IPS-18a (cell line): ENCODE data around the gene CHRNE.

Experiments used
- H3K27ac ChIP-seq: one replicate; pipeline ENCODE4 v1.5.1; 2013; ENCODE audit warnings: low read length
- H3K27me3 ChIP-seq: one replicate; pipeline ENCODE4 v1.6.1; 2013; ENCODE audit warnings: mild to moderate bottlenecking, low read length; ENCODE audit not compliant: control insufficient read depth, insufficient read depth
- H3K36me3 ChIP-seq: one replicate; pipeline ENCODE4 v1.6.1; 2013; ENCODE audit warnings: low read depth, low read length; ENCODE audit not compliant: control insufficient read depth
- H3K4me1 ChIP-seq: one replicate; pipeline ENCODE4 v1.6.1; 2013; ENCODE audit warnings: low read depth, low read length; ENCODE audit not compliant: control insufficient read depth
- H3K4me3 ChIP-seq: one replicate; pipeline ENCODE4 v1.5.1; 2013; ENCODE audit warnings: low read length
- H3K9ac ChIP-seq: one replicate; pipeline ENCODE4 v1.6.1; 2013; ENCODE audit warnings: mild to moderate bottlenecking, low read length, moderate library complexity
- H3K9me3 ChIP-seq: one replicate; pipeline ENCODE4 v1.6.1; 2013; ENCODE audit warnings: low read depth, low read length; ENCODE audit not compliant: control insufficient read depth

The CHRNE gene

DNA sequence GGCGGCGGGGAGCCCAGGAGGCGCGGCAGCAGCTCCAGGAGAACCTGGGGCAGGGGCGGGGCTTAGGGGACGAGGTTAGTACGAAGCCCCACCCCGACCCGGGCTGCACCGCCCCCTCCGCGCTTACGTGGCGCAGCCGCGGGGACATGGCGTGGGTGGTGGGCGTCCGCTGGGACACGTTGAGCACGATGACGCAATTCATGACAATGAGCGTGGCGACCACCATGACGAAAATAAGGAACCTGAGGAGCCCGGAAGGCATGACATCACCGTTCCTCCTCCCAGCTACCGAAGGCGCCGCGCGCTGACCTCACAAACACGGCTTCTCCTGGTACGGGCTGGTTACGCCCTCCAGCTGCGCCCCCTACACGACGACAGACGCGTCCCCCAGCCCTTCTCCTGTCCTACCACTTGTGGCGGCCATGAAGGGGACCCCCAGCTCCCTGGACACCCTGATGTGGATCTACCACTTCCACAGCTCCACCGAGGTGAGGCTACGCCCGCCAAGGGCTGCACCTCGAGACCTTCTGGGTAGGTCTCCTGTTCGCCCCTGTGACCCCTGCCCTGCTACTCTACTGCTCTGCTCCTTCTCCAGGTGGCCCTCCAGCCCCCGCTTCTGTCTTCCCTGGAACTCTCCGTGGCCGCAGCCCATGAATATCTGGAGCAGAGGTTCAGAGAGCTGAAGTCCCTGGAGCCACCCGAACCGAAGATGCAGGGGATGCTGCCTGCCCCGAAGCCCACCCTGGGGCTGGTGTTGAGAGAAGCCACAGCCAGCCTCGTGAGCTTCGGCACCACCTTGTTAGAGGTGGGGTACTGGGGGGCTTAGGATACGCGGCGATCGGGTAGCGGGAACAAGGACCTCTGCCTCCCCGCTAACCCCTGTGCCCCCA lies 3.3 kb downstream of the CHRNE start, which contains the start of gene C17orf107:
Gene C17orf107, plus strand, starts transcription at position 196 of the 890 bp plus-strand sequence. Its CDS starts 227 bp downstream, at position 423.
- Histone ChIP-seq H3K27me3 (no peaks in the 10 kb centered on the region), H3K4me3 (no peak within 1 kb of the TSS), H3K9ac (no peak within 1 kb of the TSS), H3K36me3 (peaks cover 10% of the 10 kb centered on the region), H3K27ac (no peak within 1 kb of the TSS), H3K4me1 (no peaks in the 10 kb centered on the region), H3K9me3 (no peaks in the 10 kb centered on the region)

- no peak overlapping the region for H3K27ac ChIP-seq
- no peak overlapping the region for H3K9ac ChIP-seq
- no peak overlapping the region for H3K4me3 ChIP-seq
- H3K4me1 ChIP-seq: no peaks in the 10 kb centered on the region
- H3K36me3 ChIP-seq: peaks cover 14% of the 10 kb centered on the region
- H3K9me3 ChIP-seq: no peaks in the 10 kb centered on the region
- H3K27me3 ChIP-seq: no peaks in the 10 kb centered on the region
Observed at GRCh38 chr17:4898927-4899326, 4.0 kb downstream of the CHRNE start.

DNA sequence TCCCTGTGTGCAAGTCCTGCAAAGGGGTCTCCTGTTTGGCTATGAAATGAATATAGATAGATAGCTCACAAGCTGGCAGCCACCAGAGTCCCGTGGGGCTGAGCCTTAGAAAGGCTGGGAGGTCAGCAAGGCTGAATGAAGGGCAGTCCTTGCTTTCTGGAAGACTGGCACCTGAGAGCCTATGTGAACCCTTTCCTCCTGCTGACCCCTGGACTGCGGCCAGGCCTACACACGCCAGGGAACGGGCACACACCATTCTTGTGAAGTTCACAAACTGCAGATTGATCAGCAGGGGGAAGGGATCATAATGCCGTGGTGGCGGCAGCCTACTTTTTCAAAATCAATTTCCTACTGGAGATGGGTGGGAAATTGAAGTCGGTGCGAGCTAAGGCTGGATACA lies 4.5 kb downstream of the CHRNE start:
- Histone ChIP-seq H3K27me3 (no peaks in the 10 kb centered on the region), H3K9ac (no peak overlapping the region), H3K9me3 (no peaks in the 10 kb centered on the region), H3K4me1 (no peaks in the 10 kb centered on the region), H3K36me3 (peaks cover 14% of the 10 kb centered on the region), H3K27ac (no peak overlapping the region), H3K4me3 (no peak overlapping the region)

DNA sequence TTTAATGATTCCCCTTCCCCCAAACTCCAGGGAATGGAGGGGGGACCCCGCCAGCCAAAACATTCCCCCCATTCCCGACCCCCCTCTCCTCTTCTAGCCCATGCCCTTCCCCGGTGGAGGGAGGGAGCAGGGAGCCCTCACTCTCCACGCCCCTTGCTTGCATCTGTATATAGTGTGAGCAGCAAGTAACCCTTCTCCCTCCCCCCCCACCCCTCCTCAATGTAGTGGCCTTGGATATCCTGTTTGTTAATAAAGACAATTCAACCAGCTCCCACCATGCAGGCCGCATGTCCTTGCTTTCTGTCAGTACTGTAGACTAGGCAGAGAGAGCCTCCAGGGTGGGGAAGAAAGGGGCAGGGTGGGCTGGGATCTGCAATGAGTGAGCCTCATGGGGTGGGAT lies 5.1 kb downstream of the CHRNE start:
- Histone ChIP-seq H3K4me1 (no peaks in the 10 kb centered on the region), H3K27ac (no peak overlapping the region), H3K36me3 (peaks cover 14% of the 10 kb centered on the region), H3K4me3 (no peak overlapping the region), H3K27me3 (no peaks in the 10 kb centered on the region), H3K9ac (no peak overlapping the region), H3K9me3 (no peaks in the 10 kb centered on the region)

- no peaks in the 10 kb centered on the region for H3K27me3 ChIP-seq
- no peaks in the 10 kb centered on the region for H3K9me3 ChIP-seq
- H3K36me3 ChIP-seq: peaks cover 14% of the 10 kb centered on the region
- H3K4me1 ChIP-seq: no peaks in the 10 kb centered on the region
- H3K4me3 ChIP-seq: no peak overlapping the region
- H3K9ac ChIP-seq: no peak overlapping the region
- H3K27ac ChIP-seq: no peak overlapping the region
Observed at GRCh38 chr17:4897198-4897687, 5.7 kb downstream of the CHRNE start.

GRCh38 chr17:4896332-4897197 lies 6.3 kb downstream of the CHRNE start:
- H3K27me3 ChIP-seq: no peaks in the 10 kb centered on the region
- no peak overlapping the region for H3K27ac ChIP-seq
- H3K4me3 ChIP-seq: no peak overlapping the region
- H3K9me3 ChIP-seq: no peaks in the 10 kb centered on the region
- no peak overlapping the region for H3K9ac ChIP-seq
- H3K36me3 ChIP-seq: peaks cover 14% of the 10 kb centered on the region
- H3K4me1 ChIP-seq: no peaks in the 10 kb centered on the region

- no peak overlapping the region for H3K27ac ChIP-seq
- H3K27me3 ChIP-seq: no peaks in the 10 kb centered on the region
- H3K4me1 ChIP-seq: no peaks in the 10 kb centered on the region
- H3K9ac ChIP-seq: no peak overlapping the region
- no peaks in the 10 kb centered on the region for H3K9me3 ChIP-seq
- peaks cover 20% of the 10 kb centered on the region for H3K36me3 ChIP-seq
- no peak overlapping the region for H3K4me3 ChIP-seq
Observed at GRCh38 chr17:4895657-4896331, 7.1 kb downstream of the CHRNE start.

- Histone ChIP-seq H3K36me3 (peaks cover 27% of the 10 kb centered on the region), H3K27ac (no peak overlapping the region), H3K9ac (no peak overlapping the region), H3K27me3 (no peaks in the 10 kb centered on the region), H3K9me3 (no peaks in the 10 kb centered on the region), H3K4me1 (no peaks in the 10 kb centered on the region), H3K4me3 (no peak overlapping the region)
Observed at GRCh38 chr17:4895121-4895520, 7.8 kb downstream of the CHRNE start.

DNA sequence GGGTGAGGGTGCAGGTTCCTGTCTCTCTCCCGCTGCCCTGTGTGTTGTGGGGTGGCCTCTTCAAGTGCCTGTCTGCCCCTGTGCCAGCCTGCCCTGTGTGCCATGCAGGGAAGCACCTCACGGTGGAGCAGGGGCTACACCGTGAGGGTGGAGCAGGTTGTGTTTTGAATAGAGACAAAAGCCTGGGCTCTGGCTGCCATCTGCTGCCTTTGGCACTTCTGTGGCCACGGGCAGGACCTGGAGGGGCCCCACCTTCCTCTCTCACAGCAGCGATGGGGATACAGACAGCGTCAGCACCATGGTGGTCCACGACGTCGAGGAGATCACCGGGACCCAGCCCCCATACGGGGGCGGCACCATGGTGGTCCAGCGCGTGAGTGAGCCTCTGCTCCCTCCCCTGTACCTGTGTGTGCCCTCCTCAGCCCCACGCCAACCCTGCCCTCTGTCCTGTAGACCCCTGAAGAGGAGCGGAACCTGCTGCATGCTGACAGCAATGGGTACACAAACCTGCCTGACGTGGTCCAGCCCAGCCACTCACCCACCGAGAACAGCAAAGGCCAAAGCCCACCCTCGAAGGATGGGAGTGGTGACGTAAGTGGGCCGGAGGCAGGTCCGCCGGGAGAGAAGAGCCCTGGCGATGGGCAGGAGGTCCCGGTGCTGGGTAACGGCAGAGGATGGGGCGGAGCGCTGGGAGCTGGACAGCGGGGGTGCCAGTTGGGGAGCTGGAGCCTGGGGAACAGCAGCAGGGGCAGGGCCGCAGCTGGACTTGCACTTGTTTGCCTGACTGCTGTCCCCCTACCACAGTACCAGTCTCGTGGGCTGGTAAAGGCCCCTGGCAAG lies 9.0 kb downstream of the CHRNE start:
- no peaks in the 10 kb centered on the region for H3K27me3 ChIP-seq
- H3K4me3 ChIP-seq: no peak overlapping the region
- no peak overlapping the region for H3K27ac ChIP-seq
- H3K36me3 ChIP-seq: peaks cover 28% of the 10 kb centered on the region
- H3K9ac ChIP-seq: no peak overlapping the region
- no peaks in the 10 kb centered on the region for H3K9me3 ChIP-seq
- H3K4me1 ChIP-seq: no peaks in the 10 kb centered on the region

DNA sequence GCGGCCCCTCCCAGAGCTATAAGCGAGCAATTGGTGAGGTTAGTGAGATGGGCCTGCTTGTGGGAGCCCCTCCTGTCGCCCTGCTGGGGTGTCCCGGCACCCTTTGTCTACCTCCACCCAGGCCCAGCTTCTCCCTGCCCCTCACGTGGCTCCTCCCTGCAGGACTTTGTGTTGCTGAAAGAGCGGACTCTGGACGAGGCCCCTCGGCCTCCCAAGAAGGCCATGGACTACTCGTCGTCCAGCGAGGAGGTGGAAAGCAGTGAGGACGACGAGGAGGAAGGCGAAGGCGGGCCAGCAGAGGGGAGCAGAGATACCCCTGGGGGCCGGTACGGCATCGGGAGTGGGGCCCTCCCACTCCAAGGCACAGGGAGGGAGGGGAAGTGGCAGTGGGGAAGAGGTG lies 9.6 kb downstream of the CHRNE start:
- no peaks in the 10 kb centered on the region for H3K4me1 ChIP-seq
- H3K4me3 ChIP-seq: no peak overlapping the region
- no peak overlapping the region for H3K27ac ChIP-seq
- peaks cover 28% of the 10 kb centered on the region for H3K36me3 ChIP-seq
- no peaks in the 10 kb centered on the region for H3K9me3 ChIP-seq
- H3K9ac ChIP-seq: no peak overlapping the region
- H3K27me3 ChIP-seq: no peaks in the 10 kb centered on the region
